GM10266 (cell line): Measurements from ENCODE around the gene SEC22A.

ENCODE experiments used
- DNase-seq: peaks from one replicate; pipeline ENCODE4 v3.0.0; 2012; ENCODE audit errors: extremely low spot score
- TF ChIP-seq, protein P1 (sequence below): IDR thresholded peaks from 2 replicates; pipeline ENCODE4 v1.5.1; 2012; ENCODE audit warnings: mild to moderate bottlenecking, low read depth; ENCODE audit not compliant: control insufficient read depth, insufficient read depth; ENCODE audit errors: missing control alignments

The SEC22A gene

GRCh38 chr3:123287051-123287961 lies 85.6 kb downstream of the SEC22A start:
- DNase-seq, result no peak
- TF ChIP-seq, protein P1, sequence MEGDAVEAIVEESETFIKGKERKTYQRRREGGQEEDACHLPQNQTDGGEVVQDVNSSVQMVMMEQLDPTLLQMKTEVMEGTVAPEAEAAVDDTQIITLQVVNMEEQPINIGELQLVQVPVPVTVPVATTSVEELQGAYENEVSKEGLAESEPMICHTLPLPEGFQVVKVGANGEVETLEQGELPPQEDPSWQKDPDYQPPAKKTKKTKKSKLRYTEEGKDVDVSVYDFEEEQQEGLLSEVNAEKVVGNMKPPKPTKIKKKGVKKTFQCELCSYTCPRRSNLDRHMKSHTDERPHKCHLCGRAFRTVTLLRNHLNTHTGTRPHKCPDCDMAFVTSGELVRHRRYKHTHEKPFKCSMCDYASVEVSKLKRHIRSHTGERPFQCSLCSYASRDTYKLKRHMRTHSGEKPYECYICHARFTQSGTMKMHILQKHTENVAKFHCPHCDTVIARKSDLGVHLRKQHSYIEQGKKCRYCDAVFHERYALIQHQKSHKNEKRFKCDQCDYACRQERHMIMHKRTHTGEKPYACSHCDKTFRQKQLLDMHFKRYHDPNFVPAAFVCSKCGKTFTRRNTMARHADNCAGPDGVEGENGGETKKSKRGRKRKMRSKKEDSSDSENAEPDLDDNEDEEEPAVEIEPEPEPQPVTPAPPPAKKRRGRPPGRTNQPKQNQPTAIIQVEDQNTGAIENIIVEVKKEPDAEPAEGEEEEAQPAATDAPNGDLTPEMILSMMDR, result no peak

DNA sequence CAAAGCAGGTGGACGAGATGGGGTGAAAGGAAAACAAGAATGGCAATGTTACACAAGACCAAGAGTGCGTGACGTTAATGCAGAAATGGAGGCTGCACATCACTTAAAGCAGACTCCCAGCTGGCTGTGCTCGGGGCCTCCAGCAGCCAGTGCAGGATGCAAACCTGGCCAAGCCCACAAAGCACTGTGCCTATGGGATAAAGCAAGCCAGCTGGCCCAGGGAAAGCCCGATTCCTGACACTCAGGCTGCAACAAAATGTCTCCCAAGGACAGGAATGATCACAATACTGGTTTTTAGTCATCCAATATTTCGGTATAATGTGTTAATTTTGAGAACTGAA lies 86.2 kb downstream of the SEC22A start:
- no peak for DNase-seq
- TF ChIP-seq, protein P1, result no peak

GRCh38 chr3:123289391-123290106 lies 87.8 kb downstream of the SEC22A start:
- TF ChIP-seq, protein P1, result no peak

DNA sequence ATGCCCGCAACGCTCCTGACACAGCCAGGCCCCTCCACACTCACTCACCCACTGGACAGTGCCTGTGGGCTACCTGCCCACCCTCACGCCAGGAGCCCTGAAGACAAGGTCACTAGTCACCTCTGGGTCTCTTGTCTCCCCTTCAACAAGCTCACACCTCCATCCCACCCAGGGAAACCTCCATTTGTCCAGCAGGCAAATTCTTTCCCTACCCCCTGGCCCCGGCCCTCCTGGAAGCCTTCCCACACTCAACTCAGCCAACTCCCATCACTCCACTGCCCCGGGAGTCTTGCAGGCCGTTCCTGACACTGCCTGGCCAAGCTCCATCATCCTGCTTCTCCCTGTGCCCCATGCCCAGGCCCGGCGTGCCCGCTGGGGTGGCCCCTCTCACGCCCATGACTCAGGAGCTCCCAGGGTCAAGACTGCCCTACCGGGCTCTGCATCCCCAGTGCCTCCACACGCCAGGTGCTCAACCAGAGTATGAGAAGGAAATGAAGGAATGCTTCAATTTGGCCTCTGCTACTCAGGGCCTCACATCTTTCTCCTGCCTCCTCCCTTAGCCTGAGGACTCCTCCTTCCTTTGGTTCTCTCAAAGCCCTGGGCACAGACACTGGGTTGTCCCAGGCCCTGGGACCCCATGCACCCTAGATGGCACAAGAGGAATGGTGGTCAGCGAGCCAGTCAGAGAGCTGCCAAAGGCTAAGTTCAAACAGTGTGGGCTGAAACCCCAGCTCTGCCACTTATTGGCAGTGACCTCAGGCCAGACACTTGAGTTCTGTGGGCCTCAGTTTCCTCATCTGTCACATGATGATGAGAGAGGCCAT lies 88.6 kb downstream of the SEC22A start:
- DNase-seq, result no peak
- TF ChIP-seq, protein P1, result no peak

More at GRCh38 chr3:123289391-123290106, 87.8 kb downstream of the SEC22A start:
- no peak for DNase-seq

- DNase-seq, result no peak
- TF ChIP-seq, protein P1, result no peak
Observed at GRCh38 chr3:123290962-123291361, 89.2 kb downstream of the SEC22A start.

DNA sequence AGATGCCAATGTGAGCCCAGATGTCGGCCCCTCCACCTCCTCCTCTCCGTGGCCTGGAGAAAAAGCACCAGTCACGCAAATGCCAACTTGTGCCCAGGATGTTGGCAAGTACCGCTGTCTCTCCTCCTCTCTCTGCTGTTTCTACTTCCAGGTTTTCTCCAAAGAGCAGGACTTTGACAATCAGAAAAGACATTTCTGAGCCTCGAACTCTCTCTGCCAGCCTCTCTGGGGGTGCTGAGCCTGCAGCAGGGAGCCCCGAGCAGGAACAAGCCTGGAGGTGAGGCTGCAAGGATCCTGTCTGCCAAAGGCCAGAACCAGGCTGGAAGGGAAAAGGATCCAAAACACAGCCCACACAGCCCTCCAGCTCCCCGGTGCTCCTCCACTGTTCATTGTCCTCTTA lies 89.7 kb downstream of the SEC22A start:
- TF ChIP-seq, protein P1, result no peak
- DNase-seq, result no peak
